HG02885 (cell line): ENCODE data around the gene LAMA2.

Source experiments
- ATAC-seq: cut with Tn5 transposase; IDR thresholded peaks from one replicate; pipeline ENCODE4 v1.9.1; 2021; ENCODE audit warnings: mild to moderate bottlenecking; ENCODE audit not compliant: unreplicated experiment, poor library complexity

LAMA2 gene

GRCh38 chr6:129523816-129524215 is 640.9 kb downstream of the LAMA2 start:
- no peak for ATAC-seq

GRCh38 chr6:129525055-129525454 is 642.1 kb downstream of the LAMA2 start:
- ATAC-seq, result no peak

- ATAC-seq, result no peak
Measured at GRCh38 chr6:129534926-129535325, 652.0 kb downstream of the LAMA2 start.

GRCh38 chr6:129536271-129536670 is 653.3 kb downstream of the LAMA2 start:
- ATAC-seq, result no peak

GRCh38 chr6:129539032-129539431 is 656.1 kb downstream of the LAMA2 start:
- no peak for ATAC-seq

GRCh38 chr6:129542705-129543104 is 659.8 kb downstream of the LAMA2 start:
- no peak for ATAC-seq

- no peak for ATAC-seq
Measured at GRCh38 chr6:129543981-129544380, 661.0 kb downstream of the LAMA2 start.

- ATAC-seq, result no peak
Measured at GRCh38 chr6:129544892-129545612, 662.1 kb downstream of the LAMA2 start.

- no peak for ATAC-seq
Measured at GRCh38 chr6:129546702-129547101, 663.8 kb downstream of the LAMA2 start.

GRCh38 chr6:129551486-129551885 is 668.5 kb downstream of the LAMA2 start:
- ATAC-seq, result no peak

- no peak for ATAC-seq
Measured at GRCh38 chr6:129552413-129552812, 669.5 kb downstream of the LAMA2 start.

- ATAC-seq, result no peak
Measured at GRCh38 chr6:129555206-129555832, 672.4 kb downstream of the LAMA2 start.

GRCh38 chr6:129558248-129558647 is 675.3 kb downstream of the LAMA2 start:
- ATAC-seq, result no peak

GRCh38 chr6:129565366-129565765 is 682.4 kb downstream of the LAMA2 start:
- ATAC-seq, result no peak

- no peak for ATAC-seq
Measured at GRCh38 chr6:129565811-129566210, 682.9 kb downstream of the LAMA2 start.
